NCI-H146 (cell line): ENCODE results near the gene ALDH3B1.

Experiments used
- DNase-seq: peaks from one replicate; lab custom pipeline; 2025; lab: John Stamatoyannopoulos, UW

ALDH3B1 gene

GRCh38 chr11:68013611-68014156, 3.6 kb downstream of the ALDH3B1 start:
- DNase-seq, result no peak

GRCh38 chr11:68014157-68014946, 4.2 kb downstream of the ALDH3B1 start:
- no peak for DNase-seq

GRCh38 chr11:68014947-68015447, 4.9 kb downstream of the ALDH3B1 start:
- no peak for DNase-seq

GRCh38 chr11:68015467-68015866, 5.3 kb downstream of the ALDH3B1 start:
- DNase-seq, result no peak

GRCh38 chr11:68016161-68016903, 6.2 kb downstream of the ALDH3B1 start:
- DNase-seq, result peak; percentile 42

GRCh38 chr11:68016904-68017817, 7.0 kb downstream of the ALDH3B1 start:
- no peak for DNase-seq

GRCh38 chr11:68017980-68018729, 8.0 kb downstream of the ALDH3B1 start:
- no peak for DNase-seq

GRCh38 chr11:68018730-68019190, 8.6 kb downstream of the ALDH3B1 start:
- DNase-seq, result no peak

GRCh38 chr11:68019486-68019885, 9.4 kb downstream of the ALDH3B1 start:
- no peak for DNase-seq

- no peak for DNase-seq
These were observed 10.4 kb downstream of the ALDH3B1 start for GRCh38 chr11:68020575-68020974.

- DNase-seq, result peak; percentile 40
These were observed 11.2 kb downstream of the ALDH3B1 start for GRCh38 chr11:68021167-68021787.

- DNase-seq, result no peak
These were observed 12.4 kb downstream of the ALDH3B1 start for GRCh38 chr11:68022531-68022930.

GRCh38 chr11:68024508-68024907, 14.4 kb downstream of the ALDH3B1 start:
- no peak for DNase-seq

GRCh38 chr11:68025047-68025446, 14.9 kb downstream of the ALDH3B1 start:
- DNase-seq, result no peak

GRCh38 chr11:68026391-68027105, 16.4 kb downstream of the ALDH3B1 start:
- DNase-seq, result no peak

- DNase-seq, result no peak
These were observed 17.5 kb downstream of the ALDH3B1 start for GRCh38 chr11:68027667-68028066.

GRCh38 chr11:68028802-68029545, 18.8 kb downstream of the ALDH3B1 start:
- DNase-seq, result no peak

GRCh38 chr11:68030318-68031143, 20.4 kb downstream of the ALDH3B1 start, which contains the start of gene NDUFS8:
NDUFS8 (plus strand) TSS chr11:68030681; CDS start chr11:68032152, 1,471 bp downstream.
- DNase-seq, result peak; percentile 99
